GM21360 (cell line): Measurements from ENCODE around the gene HDDC2.

Experiments
- ATAC-seq: cut with Tn5 transposase; IDR thresholded peaks from one replicate; pipeline ENCODE4 v1.9.1; 2021; ENCODE audit warnings: mild to moderate bottlenecking, moderate library complexity; ENCODE audit not compliant: unreplicated experiment

Gene HDDC2, protein sequence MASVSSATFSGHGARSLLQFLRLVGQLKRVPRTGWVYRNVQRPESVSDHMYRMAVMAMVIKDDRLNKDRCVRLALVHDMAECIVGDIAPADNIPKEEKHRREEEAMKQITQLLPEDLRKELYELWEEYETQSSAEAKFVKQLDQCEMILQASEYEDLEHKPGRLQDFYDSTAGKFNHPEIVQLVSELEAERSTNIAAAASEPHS

DNA sequence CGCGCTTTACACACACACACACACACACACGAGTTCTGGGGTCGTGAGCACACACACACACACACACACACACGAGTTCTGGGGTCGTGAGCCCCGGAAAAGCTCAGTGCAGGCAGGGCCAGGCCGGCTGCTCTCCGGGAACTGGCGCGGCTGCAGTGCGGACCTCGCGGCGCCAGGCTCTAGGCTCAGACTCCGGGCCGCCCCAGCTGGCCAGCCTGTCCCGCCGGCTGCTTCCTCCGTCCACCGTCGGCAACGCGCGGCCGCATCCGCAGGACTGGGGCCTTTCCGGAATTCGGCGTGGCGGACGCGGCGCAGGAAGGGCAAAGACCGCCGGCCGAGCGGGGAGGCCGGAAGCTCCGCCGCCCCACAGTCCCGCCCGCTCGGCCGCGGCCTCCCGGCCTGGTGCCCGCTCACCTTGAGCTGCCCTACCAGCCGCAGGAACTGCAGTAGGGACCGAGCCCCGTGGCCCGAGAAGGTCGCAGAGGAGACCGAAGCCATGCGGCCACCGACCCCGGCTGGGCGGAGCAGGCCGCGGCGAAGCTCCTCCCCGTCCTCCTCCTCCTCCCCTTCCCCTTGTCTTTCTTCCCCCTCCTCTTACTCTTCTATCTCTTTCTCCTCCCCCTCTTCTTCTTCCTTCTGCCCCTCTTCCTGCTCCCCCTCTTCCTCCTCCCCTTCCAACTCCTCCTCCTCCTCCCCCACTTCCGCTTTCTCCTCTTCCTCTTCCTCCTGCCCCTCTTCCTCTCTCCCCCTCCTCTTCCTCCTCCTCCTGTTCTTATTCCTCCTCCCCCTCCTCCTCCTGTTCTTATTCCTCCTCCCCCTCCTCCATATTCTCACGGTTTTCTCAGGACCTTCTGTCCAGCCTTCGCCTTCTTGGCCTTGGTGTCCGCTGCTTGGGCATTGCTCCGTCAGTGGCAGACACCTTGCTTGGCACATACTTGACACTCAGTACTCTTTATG lies at the start of gene HDDC2:
TSS of gene HDDC2 (minus strand) at position 533 of the 957 bp plus-strand sequence. CDS start at position 498, 35 bp downstream.
- peak; percentile 79 for ATAC-seq

DNA sequence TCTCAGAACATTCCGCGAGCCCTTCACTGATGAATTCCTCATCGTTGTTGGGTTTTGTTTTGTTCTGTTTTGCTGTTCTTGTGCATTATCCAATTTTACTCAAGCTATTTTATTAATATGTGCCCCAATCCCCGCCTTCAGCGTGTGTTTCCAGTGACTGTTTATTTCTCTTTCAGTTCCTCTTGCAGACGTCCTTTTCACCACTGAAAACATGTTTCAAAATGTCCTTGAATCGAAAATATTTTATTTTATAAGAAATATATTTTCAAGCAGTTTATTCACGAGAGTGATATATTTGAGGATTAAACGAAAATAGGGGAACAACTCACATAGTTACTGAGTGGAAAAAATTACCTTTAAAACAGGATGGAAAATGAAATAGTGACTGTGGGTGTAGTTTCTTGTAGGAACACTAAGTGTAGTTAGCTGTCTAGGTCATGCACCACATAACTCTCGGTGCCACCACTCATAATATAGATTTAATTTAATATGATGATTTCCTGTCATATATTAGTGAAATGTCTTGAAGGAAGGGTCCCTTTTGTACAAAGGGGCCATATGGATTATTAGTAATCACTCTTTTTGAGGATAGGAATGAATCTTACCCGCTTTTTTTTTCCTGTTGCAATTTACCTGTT lies 45.3 kb upstream of the HDDC2 start:
- peak; percentile 87 for ATAC-seq

- peak; percentile 50 for ATAC-seq
These were observed 44.6 kb upstream of the HDDC2 start for GRCh38 chr6:125346201-125346925.

GRCh38 chr6:125341460-125341859 lies 39.7 kb upstream of the HDDC2 start:
- ATAC-seq, result no peak

GRCh38 chr6:125340991-125341390 lies 39.2 kb upstream of the HDDC2 start:
- ATAC-seq, result no peak

- ATAC-seq, result no peak
These were observed 38.5 kb upstream of the HDDC2 start for GRCh38 chr6:125340175-125340835.

DNA sequence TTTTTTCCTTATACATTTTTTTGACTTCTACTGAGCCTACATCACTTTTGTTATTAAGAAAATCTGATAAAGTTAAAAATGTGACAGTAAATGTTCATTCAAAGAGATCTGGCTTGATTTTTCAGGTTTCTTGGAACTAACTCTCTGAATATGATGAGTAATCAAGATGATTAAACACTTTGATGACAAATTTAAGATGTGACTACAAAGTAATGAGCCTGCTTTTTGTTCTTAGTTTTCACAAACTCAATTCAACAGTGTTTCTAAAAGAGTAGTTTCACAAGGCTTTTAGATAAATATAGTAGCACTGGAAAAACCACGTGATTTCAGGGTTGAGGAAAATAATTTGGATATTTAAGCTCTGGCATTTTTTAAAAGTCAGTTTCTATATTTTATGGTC lies 37.9 kb upstream of the HDDC2 start:
- no peak for ATAC-seq

- ATAC-seq, result no peak
These were observed 36.6 kb upstream of the HDDC2 start for GRCh38 chr6:125338381-125338780.

DNA sequence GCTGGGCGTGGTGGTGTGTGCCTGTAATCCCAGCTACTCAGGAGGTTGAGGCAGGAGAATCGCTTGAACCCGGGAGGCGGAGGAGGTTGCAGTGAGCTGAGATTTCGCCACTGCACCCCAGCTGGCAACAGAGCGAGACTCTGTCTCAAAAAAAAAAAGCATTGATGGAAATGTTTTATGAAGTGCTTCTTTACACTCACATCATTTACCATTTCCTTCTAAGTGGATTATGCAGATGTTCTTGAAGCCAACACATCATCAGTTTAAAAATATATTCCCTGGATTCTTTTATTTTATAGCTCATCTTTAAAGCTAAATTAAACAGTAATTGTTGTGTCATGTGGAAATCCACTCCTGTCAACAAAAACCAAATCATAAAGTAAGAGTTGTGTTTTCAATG lies 35.9 kb upstream of the HDDC2 start:
- no peak for ATAC-seq

DNA sequence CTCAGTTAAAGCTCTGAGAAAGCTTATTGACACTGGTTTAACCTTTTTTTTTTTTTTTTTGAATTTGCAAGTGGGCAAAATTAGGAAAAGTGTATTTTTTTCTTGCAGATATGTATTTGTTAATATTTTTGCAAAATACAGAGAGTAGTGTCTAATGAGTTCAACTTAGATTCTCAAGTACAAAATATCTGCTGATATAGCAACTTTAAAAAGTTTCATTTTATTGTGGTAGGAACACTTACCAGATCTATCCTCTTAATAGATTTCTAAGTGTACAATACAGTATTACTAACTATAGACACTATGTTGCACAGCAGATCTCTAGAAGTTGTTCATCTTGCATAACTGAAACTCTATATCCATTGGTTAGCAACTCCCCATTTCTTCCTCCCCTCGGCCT lies 30.9 kb upstream of the HDDC2 start:
- no peak for ATAC-seq

DNA sequence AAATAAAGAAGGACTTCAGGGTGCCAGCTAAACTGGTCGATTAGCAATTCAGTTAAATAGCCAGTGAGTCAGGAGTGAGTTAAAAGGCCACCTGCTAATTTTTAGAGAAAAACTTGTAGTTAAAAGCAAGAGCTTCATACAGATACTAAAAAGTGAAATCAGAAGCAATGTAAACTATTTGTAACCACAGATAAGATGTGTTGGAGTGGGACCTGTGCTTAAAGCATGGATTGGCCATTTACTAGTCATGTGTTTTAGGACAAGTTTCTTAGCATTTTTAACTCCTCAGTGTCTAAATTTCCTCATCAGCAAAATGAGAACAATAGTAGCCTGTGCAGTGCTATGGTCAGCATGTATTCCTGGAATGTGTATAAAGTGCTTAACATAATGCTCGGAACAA lies 23.8 kb upstream of the HDDC2 start:
- no peak for ATAC-seq

DNA sequence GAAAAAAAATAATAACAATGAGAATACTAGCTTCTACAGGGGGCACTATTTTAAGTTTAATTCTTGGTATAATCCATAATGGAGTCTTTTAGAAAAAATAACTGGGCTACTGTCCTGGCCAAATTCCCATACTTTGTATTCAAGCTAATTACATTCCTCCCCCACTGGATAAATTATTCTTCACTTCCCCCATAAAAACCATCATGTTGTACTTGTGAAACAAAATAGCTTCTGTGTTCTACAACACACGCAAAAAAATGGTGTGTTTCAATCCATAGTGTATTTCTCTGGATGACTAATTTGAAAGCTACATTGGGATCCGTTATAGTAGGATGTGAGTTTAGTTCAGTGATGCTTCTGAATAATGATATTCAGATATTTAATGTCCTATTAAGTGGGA lies 21.6 kb upstream of the HDDC2 start:
- no peak for ATAC-seq

DNA sequence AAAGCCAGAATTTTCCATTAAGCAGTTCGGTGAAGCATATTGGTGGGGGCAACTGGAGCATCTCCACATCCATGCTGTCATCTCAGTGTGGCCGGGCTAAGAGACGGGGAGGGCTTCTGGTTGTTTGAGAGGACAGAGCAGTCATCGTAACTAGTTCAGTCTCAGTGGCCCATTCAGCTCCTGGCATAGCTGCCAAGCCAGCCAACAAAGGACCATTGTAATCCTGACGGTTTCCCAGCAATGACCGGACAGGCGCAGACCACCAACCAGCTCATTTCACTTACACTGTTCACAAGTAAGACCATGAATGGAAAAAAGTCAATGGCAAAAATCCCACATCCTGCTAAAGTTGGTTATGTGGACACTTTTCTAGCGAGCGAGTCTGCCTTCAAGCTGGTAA lies 14.9 kb upstream of the HDDC2 start:
- ATAC-seq, result no peak

DNA sequence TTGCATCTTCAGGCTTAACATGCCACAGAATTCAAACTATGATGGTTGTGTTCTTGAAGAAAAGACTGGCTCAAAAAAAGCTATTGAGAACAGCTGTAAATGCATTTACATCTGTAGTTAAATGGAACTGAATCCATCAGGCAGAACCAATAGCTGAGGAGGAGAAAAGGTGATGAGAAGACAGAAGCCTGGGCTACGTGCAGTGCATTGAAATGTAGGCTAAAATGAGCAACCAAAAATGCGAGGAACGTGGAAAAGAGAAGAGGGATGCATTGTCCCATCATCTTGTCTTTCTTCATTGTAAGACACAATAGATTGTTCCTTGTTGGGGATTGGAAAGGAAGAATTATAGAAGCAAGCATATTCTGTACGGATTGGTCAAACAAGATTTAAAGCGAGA lies 13.8 kb upstream of the HDDC2 start:
- ATAC-seq, result no peak

DNA sequence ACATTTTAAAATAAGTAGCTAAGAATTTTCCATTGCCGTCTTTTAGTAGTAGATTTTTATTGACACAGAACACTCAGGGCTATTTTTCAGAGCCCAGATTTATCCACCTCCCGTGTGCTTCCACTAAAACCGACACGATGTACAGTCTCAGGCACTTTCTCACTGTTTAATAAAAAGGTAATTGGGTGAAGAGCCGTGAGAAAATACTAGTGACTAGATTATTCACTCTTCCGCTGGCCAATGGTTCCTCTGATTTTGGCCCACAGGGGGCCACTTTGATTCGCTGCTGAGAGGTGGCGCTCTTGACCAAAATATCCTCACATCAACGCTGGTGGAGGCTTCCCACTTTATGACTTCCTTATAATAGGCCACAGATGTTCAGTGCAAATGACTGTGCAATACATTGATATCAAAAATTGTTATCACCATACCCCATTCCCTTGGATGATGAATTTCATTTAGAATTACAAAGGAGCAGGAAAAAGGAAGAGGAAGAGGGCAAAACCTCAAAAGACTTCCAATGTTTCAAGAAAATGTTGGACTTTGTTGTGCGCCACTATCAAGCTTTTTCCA lies 12.3 kb upstream of the HDDC2 start:
- peak; percentile 96 for ATAC-seq

GRCh38 chr6:125312950-125313349 lies 11.2 kb upstream of the HDDC2 start:
- ATAC-seq, result no peak

- no peak for ATAC-seq
These were observed 10.7 kb upstream of the HDDC2 start for GRCh38 chr6:125312478-125312877.

GRCh38 chr6:125310994-125311649 lies 9.4 kb upstream of the HDDC2 start:
- peak; percentile 81 for ATAC-seq

- ATAC-seq, result no peak
These were observed 6.3 kb upstream of the HDDC2 start for GRCh38 chr6:125307964-125308615.
